Brain microvascular endothelial cell (primary cell): ENCODE measurements around the gene ENTPD7.

Experiments used
- DNase-seq: peaks from one replicate; pipeline ENCODE4 v3.0.0-alpha.2; 2020
- H3K27ac ChIP-seq: fragments of 250-450 bp; sonication (Bioruptor Pico); 2 replicates; pipeline ENCODE4 v1.5.1; 2020; ENCODE audit warnings: mild to moderate bottlenecking, moderate library complexity
- H3K27me3 ChIP-seq: fragments of 250-450 bp; sonication (Bioruptor Pico); replicated peaks from 2 replicates; pipeline ENCODE4 v1.5.1; 2020; ENCODE audit warnings: mild to moderate bottlenecking
- H3K36me3 ChIP-seq: fragments of 250-450 bp; sonication (Bioruptor Pico); replicated peaks from 2 replicates; pipeline ENCODE4 v1.5.1; 2020; ENCODE audit warnings: mild to moderate bottlenecking
- H3K4me3 ChIP-seq: 2 replicates; pipeline ENCODE4 v1.5.1; 2011; ENCODE audit warnings: low read depth, mild to moderate bottlenecking, control low read depth, low read length, moderate library complexity
- in situ Hi-C: cut with HindIII; loops from 2 replicates; pipeline ENCODE4 v1.10.0; 2017; ENCODE audit warnings: low sequenced_read_pairs, low pct_ligation_motif_present
- TF ChIP-seq, protein P1 (sequence below): IDR thresholded peaks from 2 replicates; pipeline ENCODE4 v1.5.1; 2011; ENCODE audit warnings: low read depth, mild to moderate bottlenecking, moderate library complexity, low read length, control low read depth, inconsistent platforms; ENCODE audit errors: missing control alignments

Gene ENTPD7

DNA sequence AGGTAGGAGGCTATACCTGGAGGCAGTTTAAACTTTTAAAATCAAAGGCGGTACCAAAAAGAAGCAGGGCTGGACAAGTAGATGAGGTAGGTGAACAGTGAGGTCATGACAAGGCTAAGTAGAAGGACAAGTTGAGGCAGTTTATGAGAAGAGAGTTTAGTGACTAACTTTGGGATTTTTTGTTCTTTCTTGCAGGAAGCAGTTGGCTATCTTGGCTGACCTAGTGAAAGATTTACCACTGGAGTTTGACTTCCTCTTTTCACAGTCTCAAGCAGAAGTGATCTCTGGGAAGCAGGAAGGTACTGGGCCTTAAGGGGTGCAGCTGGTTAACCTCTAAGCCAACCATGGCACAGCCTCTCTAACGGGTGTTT, 26.3 kb downstream of the ENTPD7 start:
- H3K27me3 ChIP-seq: no peaks in the 10 kb centered on the region
- DNase-seq: no peak
- H3K27ac ChIP-seq: no peak overlapping the region
- H3K4me3 ChIP-seq: no peak overlapping the region
- TF ChIP-seq, protein P1, sequence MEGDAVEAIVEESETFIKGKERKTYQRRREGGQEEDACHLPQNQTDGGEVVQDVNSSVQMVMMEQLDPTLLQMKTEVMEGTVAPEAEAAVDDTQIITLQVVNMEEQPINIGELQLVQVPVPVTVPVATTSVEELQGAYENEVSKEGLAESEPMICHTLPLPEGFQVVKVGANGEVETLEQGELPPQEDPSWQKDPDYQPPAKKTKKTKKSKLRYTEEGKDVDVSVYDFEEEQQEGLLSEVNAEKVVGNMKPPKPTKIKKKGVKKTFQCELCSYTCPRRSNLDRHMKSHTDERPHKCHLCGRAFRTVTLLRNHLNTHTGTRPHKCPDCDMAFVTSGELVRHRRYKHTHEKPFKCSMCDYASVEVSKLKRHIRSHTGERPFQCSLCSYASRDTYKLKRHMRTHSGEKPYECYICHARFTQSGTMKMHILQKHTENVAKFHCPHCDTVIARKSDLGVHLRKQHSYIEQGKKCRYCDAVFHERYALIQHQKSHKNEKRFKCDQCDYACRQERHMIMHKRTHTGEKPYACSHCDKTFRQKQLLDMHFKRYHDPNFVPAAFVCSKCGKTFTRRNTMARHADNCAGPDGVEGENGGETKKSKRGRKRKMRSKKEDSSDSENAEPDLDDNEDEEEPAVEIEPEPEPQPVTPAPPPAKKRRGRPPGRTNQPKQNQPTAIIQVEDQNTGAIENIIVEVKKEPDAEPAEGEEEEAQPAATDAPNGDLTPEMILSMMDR: no peak
- H3K36me3 ChIP-seq: peaks cover 25% of the 10 kb centered on the region
- in situ Hi-C loops: no loop called here

DNA sequence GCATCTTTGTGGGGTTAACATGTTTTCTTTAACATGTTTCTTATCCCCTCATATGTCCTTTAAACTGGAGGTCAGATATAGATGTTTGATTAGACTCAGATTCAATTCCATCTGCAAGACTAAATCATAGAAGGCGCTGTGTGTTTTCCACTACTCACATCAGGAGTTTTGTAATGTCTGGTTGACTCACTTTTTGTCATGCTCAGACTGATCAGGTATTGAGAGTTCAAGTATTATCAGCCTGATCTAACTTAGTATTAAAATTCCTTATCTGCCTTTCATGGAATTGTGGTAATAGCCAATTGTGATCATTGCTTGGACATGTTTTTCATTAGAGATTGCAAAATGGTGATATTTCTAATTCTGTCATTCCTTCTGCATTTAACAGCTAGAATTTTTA, 30.2 kb downstream of the ENTPD7 start:
- H3K36me3 ChIP-seq: peaks cover 31% of the 10 kb centered on the region
- TF ChIP-seq, protein P1: no peak
- no peak overlapping the region for H3K4me3 ChIP-seq
- no peak for DNase-seq
- in situ Hi-C loops: no loop called here
- no peaks in the 10 kb centered on the region for H3K27me3 ChIP-seq
- no peak overlapping the region for H3K27ac ChIP-seq

DNA sequence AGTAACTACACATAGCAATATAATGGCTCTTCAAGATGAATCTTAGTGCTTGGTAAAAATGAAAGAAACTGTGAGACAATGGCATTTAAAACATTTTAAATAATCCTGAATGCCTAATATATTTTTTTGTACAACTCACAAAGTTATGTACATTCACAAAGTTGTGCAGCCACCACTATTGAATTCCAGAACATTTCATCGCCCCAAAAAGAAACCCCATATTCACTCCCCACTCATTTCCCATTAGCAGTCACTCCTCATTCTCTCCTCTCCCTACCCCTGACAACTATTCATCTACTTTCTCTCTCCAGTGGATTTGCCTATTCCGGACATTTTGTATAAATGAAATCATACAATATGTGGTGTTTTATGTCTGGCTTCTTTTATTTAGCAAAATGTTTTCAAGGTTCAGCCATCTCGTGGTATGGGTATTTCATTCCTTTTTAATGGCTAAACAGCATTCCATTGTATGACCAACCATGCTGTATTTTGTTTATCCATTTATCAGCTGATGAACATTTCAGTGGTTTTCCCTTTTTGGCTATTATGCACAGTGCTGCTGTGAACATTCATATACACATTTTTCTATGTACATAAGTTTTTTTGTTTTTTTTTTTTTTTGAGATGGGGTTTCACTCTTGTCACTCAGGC, 34.7 kb downstream of the ENTPD7 start:
- Histone ChIP-seq H3K27ac (peak overlapping the region; percentile 87), H3K36me3 (peaks cover 52% of the 10 kb centered on the region), H3K27me3 (no peaks in the 10 kb centered on the region), H3K4me3 (no peak overlapping the region)
- peak; percentile 61 for DNase-seq
- TF ChIP-seq, protein P1: no peak
- in situ Hi-C loops: no loop called here

DNA sequence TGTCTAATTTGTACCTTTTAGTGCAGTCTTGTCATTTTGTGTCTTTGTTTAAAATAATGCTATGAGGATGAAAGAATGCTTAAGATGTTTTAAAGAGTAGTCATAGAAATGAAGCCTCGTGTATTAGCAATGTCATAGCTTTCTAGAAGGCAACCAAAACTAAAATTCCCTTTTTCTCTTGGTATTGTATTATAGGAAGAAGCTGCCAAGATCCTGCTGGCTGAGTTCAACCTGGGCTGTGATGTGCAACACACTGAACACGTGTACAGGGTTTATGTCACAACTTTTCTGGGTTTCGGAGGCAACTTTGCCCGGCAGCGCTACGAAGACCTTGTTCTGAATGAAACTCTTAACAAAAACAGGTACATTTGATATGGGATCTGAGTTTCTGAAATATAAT, 36.5 kb downstream of the ENTPD7 start:
- Histone ChIP-seq H3K36me3 (peaks cover 64% of the 10 kb centered on the region), H3K27me3 (no peaks in the 10 kb centered on the region), H3K4me3 (no peak overlapping the region), H3K27ac (no peak overlapping the region)
- no peak for DNase-seq
- in situ Hi-C loops: no loop called here
- TF ChIP-seq, protein P1: no peak

DNA sequence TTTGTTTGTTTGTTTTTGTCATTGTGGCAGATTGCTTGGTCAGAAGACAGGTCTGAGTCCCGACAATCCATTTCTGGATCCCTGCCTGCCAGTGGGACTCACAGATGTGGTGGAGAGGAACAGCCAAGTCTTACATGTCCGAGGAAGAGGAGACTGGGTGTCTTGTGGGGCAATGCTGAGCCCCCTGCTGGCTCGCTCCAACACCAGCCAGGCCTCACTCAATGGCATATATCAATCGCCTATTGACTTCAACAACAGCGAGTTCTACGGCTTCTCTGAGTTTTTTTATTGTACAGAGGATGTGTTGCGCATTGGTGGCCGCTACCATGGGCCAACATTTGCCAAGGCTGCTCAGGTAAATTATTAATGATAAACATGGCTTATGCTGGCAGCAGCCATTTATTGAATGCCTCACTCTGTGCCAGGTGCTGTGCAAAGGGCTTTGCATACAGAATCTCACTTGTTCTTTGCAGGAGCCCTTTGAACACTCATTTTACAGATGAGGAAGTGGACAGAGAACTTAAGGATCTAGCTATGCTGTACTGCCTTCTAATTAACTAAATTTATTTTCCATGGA, 39.3 kb downstream of the ENTPD7 start:
- TF ChIP-seq, protein P1: peak; percentile 52
- Histone ChIP-seq H3K4me3 (no peak overlapping the region), H3K36me3 (peaks cover 69% of the 10 kb centered on the region), H3K27me3 (no peaks in the 10 kb centered on the region), H3K27ac (no peak overlapping the region)
- in situ Hi-C loops: no loop called here
- DNase-seq: no peak

DNA sequence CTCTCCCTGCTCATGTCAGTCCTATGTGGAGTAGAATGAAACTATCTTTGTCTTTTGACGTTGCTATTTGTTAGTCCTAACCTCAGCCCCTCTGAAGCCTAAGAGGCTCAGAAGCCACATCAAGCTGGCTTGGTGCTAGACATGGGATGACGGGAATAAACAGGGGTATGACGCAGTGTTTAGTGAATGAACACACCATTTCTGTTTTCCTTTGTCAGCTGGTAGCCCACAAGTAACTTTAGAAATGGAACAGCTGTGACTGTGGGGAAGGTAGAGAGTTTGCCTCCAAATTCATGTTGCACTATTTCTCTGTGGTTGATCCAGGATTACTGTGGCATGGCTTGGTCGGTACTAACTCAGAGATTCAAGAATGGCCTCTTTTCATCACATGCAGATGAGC, 41.3 kb downstream of the ENTPD7 start:
- DNase-seq: no peak
- no peaks in the 10 kb centered on the region for H3K27me3 ChIP-seq
- in situ Hi-C loops: no loop called here
- TF ChIP-seq, protein P1: no peak
- peaks cover 87% of the 10 kb centered on the region for H3K36me3 ChIP-seq
- H3K27ac ChIP-seq: no peak overlapping the region
- H3K4me3 ChIP-seq: no peak overlapping the region
